H1 (cell line): ENCODE data around the gene FAM167B. TPM values are rescaled to one million over a fixed set of nuclear protein-coding genes. Genes with fewer than 3 reads are reported as not detected.

Experiments used
- ATF2 ChIP-seq: IDR thresholded peaks from 2 replicates; pipeline ENCODE4 v1.6.1; 2012; ENCODE audit warnings: low read length, inconsistent platforms
- BRCA1 ChIP-seq: IDR thresholded peaks from 2 replicates; pipeline ENCODE4 v1.6.1; 2012; ENCODE audit warnings: low read depth, low read length, improper control_type of control experiment
- CHD1 ChIP-seq: IDR thresholded peaks from 2 replicates; pipeline ENCODE4 v1.6.1; 2012; ENCODE audit warnings: low read depth, low read length, improper control_type of control experiment
- CTBP2 ChIP-seq: IDR thresholded peaks from 2 replicates; pipeline ENCODE4 v1.7.0; 2011; ENCODE audit warnings: borderline replicate concordance, mild to moderate bottlenecking, moderate library complexity, mixed read lengths, low read length; ENCODE audit not compliant: insufficient read depth, insufficient read length
- E2F6 ChIP-seq: IDR thresholded peaks from 2 replicates; pipeline ENCODE4 v1.6.1; 2012; ENCODE audit warnings: inconsistent platforms
- EP300 ChIP-seq, 2 experiments: IDR thresholded peaks; 1 replicate in 1 of 2; 2 replicates in 1 of 2; pipeline ENCODE4 v1.6.1; 2011 to 2012; ENCODE audit warnings: low read depth in 2 of 2, low read length in 2 of 2, mild to moderate bottlenecking in 2 of 2, borderline replicate concordance in 1 of 2, inconsistent platforms in 1 of 2, moderate library complexity in 1 of 2
- EZH2 ChIP-seq: fragments of 200-600 bp; sonication (generic); IDR thresholded peaks from 2 replicates; pipeline ENCODE4 v1.7.1; 2012; ENCODE audit warnings: low read depth, mild to moderate bottlenecking, moderate library complexity, low read length, inconsistent platforms; ENCODE audit not compliant: severe bottlenecking
- JUND ChIP-seq: IDR thresholded peaks from 2 replicates; pipeline ENCODE4 v1.6.1; 2011; ENCODE audit warnings: mild to moderate bottlenecking, improper control_type of control experiment, low read length
- KDM4A ChIP-seq: IDR thresholded peaks from one replicate; pipeline ENCODE4 v1.7.1; 2012; ENCODE audit warnings: low read depth, mild to moderate bottlenecking, moderate library complexity, low read length, inconsistent platforms; ENCODE audit not compliant: severe bottlenecking
- MAFK ChIP-seq: IDR thresholded peaks from 2 replicates; pipeline ENCODE4 v1.6.1; 2012; ENCODE audit warnings: low read depth, mild to moderate bottlenecking, improper control_type of control experiment, low read length
- MAX ChIP-seq: IDR thresholded peaks from 2 replicates; pipeline ENCODE4 v1.6.1; 2012; ENCODE audit warnings: inconsistent platforms
- PHF8 ChIP-seq: fragments of 200-600 bp; sonication (generic); conservative IDR thresholded peaks from 2 replicates; pipeline ENCODE4 v1.7.1; 2012; ENCODE audit warnings: low read depth, mild to moderate bottlenecking, inconsistent platforms, low read length, moderate library complexity
- POU5F1 ChIP-seq: IDR thresholded peaks from 2 replicates; pipeline ENCODE4 v1.6.1; 2011; ENCODE audit warnings: low read depth, mild to moderate bottlenecking, low read length, moderate library complexity
- RBBP5 ChIP-seq: IDR thresholded peaks from 2 replicates; pipeline ENCODE4 v1.7.1; 2012; ENCODE audit warnings: low read depth, mild to moderate bottlenecking, inconsistent platforms, low read length, moderate library complexity, borderline replicate concordance
- RNF2 ChIP-seq: fragments of 200-900, 300-1000 bp; sonication (generic); IDR thresholded peaks from 2 replicates; pipeline ENCODE4 v1.7.1; 2016; ENCODE audit warnings: borderline replicate concordance, low read depth, mild to moderate bottlenecking, antibody characterized with exemption, low read length; ENCODE audit not compliant: poor library complexity, severe bottlenecking; ENCODE audit errors: missing control alignments
- RXRA ChIP-seq: IDR thresholded peaks from 2 replicates; pipeline ENCODE4 v1.6.1; 2011; ENCODE audit warnings: low read depth, mild to moderate bottlenecking, low read length, moderate library complexity; ENCODE audit not compliant: insufficient read depth
- SIRT6 ChIP-seq: IDR thresholded peaks from one replicate; pipeline ENCODE4 v1.7.1; 2012; ENCODE audit warnings: low read length, inconsistent platforms
- SP4 ChIP-seq: IDR thresholded peaks from 2 replicates; pipeline ENCODE4 v1.6.1; 2012; ENCODE audit warnings: low read length, inconsistent platforms
- TBP ChIP-seq: IDR thresholded peaks from 2 replicates; pipeline ENCODE4 v1.6.1; 2011; ENCODE audit warnings: low read depth, low read length, improper control_type of control experiment
- TCF12 ChIP-seq: IDR thresholded peaks from 2 replicates; pipeline ENCODE4 v1.6.1; 2011; ENCODE audit warnings: low read depth, mild to moderate bottlenecking, low read length
- polyA plus RNA-seq, 7 experiments: library from polyadenylated mRNA; depleted of rRNA in 3 of 7; stranded (reverse) in 5 of 7; unstranded in 2 of 7; fragments of >200 nt in 5 of 7; fragments of 200-250 nt in 2 of 7; gene quantifications; 1 replicate in 5 of 7; 2 replicates in 1 of 7; 4 replicates in 1 of 7; pipeline versions ENCODE4 v1.2.1 to v1.2.3, GENCODE V29; 2011 to 2013; ENCODE audit warnings: missing spikeins in 2 of 7, mixed read lengths in 2 of 7
- total RNA-seq: library from RNA; stranded (reverse); fragmentation: NEBNext Ultra II Directional; extraction: Animal tissue kit (Norgen Biotek cat#: 25700); gene quantifications from 2 replicates; pipeline ENCODE4 v1.2.1, GENCODE V29; 2021

Gene FAM167B
- total and polyA plus RNA-seq, 2 of the 8 experiments (the other 6 are each of a cell fraction or from before 2014, with no cell fraction given), result 2.8 to 3.9 TPM

- TF ChIP-seq CHD1 (no peak; the same call in 1 of the 2 replicates), TCF12 (no peak), BRCA1 (no peak), KDM4A (peak; percentile 98), JUND (peak; percentile 44; the same call in 1 of the 2 replicates), SP4 (peak; percentile 74), RXRA (no peak), ATF2 (no peak), MAFK (no peak), SIRT6 (no peak), RNF2 (no peak), POU5F1 (no peak), MAX (0 out of 2 replicates have a peak, but pooled peaks have one; percentile 20), CTBP2 (no peak), E2F6 (0 out of 2 replicates have a peak, but pooled peaks have one; percentile 15), EZH2 (no peak), PHF8 (peak; percentile 84), EP300 (IDR thresholded peaks at IDR 0.05; ENCODE audit: borderline replicate concordance in 1 of 2, low read depth in 2 of 2, low read length in 2 of 2) (peak; percentile 30 to 92), RBBP5 (peak; percentile 91; the same call in 1 of the 2 replicates), TBP (no peak; the same call in 1 of the 2 replicates)
Measured at GRCh38 chr1:32291708-32292538, 44.9 kb downstream of the FAM167B start, which contains the start of gene HDAC1 (continued).
